ENCODE measurements around the gene FITM1.

DNA sequence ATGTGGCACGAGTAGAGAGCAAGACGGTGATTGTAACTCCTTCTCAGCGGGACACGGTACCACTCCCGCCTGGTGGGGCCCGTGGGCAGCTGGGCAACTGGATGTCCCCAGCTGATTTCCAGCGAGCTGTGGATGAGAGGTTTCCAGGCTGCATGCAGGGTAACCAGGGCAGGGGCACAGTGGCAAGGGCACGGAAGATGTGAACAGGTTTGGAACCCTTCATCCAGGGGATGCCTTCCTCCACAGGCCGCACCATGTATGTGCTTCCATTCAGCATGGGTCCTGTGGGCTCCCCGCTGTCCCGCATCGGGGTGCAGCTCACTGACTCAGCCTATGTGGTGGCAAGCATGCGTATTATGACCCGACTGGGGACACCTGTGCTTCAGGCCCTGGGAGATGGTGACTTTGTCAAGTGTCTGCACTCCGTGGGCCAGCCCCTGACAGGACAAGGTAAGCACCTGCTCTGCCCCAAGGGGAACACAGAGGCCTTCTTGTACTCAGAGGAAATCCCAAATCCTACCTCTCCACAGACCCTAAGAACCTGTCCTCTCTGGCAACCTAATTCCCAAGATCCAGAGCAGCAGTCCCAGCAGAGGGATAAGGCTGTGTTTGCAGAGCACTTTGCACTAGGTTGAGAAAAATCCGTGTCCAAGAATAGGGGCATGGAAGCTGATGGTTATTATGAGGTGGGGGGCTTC, 32.1 kb upstream of the FITM1 start:
- TF ChIP-seq CTCF (IDR thresholded peaks at IDR 0.05), result no peak
- TF ChIP-seq POLR2A (IDR thresholded peaks at IDR 0.05), result no peak
